IPS-NIHi7 (cell line): ENCODE measurements around the gene MBP.

ENCODE experiments used
- DNase-seq: peaks from one replicate; pipeline ENCODE4 v3.0.0; 2012; ENCODE audit warnings: mixed read lengths; ENCODE audit errors: extremely low spot score

The MBP gene

DNA sequence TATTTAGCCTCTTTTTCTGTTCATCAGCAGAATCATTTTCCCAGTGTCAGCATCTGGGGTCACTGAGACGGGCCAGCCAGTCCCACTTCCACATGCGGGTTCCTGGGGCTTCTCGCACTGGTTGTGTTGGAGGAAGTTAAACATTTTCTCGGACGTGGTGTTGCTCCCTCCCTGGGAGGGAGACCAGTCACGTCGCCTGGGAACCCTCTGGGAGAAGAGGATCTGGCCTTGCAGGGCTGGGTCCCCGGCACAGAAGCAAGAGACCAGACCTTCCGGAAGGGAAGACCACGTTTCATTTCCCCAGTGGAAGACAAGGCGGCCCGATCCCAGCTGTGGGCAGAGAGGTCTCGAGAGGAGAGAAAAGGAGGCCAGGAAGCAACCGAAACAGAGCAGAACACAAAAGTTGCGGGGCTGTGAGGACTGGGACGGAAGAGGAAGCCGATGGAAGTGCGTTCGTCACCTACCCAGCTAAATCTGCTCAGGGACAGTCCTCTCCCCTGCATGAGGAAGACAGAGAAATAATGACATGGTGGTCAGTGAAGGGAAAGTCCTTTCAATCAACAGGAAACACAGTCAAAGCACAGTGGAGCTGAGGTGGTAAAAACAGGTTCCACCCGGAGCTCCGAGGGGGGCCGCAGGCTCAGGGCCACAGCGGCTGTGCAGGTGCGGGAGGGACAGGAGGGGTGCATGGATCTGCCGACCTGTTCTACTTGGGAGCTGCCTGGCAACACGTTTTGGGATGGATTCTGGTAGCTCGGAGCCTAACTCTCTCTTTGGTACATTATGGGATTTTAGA lies 144.4 kb downstream of the MBP start:
- DNase-seq, result no peak

DNA sequence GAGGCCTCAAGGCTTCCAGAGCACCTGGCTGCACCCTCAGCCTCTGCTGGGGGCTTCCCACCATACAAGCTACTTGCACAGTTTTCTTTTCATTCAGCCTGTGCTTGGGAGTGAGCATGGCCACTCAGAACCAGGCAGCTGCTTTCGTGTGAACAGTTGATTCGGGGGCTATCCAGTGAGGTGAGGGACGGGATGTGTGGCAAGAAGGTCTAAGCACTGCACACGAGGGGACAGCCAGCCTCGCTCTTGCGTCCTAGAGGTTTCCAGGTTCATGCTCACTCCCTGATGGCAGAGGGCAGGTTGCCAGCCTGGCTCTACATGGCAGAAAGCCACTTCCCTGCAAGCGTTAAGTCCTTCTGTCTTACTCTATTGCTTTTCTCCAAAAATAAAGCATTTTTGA lies 146.2 kb downstream of the MBP start:
- no peak for DNase-seq

DNA sequence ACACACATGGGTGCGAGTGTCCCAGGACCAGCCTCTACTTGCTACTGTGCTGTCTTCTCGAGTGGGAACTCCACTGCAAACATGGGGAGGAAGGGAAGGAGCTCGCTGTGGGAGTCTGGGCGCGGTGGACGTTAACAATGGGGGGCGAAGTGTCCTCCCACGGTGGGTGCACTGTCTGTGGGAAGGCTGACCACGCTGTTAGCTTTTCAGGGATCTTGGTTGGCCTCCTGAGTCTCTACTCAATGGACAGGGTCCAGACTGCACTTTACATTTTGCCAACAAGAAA lies 146.7 kb downstream of the MBP start:
- DNase-seq, result no peak

DNA sequence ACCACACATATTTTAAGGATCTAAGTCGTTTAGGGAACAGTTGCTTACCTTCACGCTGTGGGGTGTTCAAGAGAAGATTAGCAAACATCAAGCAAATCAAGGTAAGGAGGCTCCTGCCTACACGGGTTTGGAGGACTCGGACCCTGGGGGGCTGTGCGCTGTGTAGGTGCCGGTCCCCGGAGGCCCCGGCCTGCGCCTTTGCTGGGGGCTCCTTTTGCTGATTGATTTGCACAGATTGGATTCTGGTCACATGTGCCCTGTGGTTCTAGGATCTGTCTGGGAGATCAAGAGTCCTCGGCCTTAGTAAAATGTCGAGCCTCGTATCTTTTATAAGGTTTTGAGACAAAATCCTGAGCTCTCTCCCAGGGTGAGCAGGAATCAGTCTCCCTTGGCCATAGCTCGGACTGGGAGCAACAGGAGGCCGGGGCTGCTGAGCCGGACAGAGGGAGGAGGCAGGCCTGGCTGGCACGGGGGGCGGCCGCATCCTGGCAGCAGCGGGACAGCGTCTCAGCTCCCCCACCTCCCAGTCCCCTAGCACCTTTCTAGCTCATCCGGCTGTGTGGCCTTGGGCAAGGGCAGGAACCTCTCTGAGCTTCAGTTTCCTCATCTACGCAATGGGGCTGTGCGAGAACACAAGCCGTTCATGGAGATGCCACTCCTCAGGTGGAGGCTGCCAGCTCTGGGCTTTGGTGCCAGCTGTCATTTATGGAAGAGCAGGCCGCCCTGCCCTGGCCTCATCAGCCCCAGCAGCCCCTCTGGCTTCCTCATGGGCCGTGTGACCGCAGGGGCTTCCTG lies 147.2 kb downstream of the MBP start:
- no peak for DNase-seq

DNA sequence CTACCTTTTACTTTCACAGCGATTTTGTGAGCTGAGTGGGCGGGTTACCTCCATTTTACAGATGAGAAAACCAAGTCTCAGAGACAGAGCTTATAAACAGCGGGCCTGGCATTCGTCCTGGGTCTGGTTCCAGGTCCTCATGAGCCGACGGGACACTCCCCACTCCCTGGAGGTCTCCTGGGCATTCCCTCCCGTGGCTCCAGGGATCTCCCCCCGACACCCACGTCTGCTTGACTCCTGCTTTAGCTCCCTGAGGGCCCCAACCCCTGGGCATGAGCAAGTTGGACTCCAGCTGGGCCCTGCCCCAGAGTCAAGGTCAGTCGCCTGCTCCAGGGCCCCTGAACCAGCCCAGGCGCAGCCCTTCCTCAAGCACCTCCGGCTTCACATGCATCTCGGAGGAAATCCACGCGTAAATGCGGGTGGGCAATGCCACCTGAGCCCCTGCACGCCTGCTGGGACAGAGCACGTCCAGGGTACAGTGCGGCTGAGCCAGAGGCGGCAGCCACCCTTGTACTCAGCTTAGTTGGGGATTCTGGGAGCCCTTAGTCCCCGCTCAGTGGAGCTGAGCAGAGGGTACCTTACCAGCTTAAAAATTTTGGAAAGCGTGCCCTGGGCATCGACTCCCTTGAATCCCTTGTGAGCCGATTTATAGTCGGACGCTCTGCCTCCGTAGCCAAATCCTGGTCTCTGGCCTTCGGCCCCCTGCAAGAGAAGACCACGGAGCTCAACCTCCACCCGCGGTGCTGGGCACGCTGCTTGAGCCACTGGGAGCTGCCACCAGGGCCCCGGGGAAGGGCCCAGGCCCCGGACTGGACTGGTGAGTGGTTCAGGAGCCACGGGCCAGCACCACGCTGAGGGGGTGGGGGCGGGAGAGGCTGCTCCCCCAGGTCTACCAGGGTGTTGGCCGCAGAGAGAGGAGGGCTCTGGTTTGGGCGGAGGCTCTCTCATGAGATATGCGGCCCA lies 148.1 kb downstream of the MBP start:
- no peak for DNase-seq

DNA sequence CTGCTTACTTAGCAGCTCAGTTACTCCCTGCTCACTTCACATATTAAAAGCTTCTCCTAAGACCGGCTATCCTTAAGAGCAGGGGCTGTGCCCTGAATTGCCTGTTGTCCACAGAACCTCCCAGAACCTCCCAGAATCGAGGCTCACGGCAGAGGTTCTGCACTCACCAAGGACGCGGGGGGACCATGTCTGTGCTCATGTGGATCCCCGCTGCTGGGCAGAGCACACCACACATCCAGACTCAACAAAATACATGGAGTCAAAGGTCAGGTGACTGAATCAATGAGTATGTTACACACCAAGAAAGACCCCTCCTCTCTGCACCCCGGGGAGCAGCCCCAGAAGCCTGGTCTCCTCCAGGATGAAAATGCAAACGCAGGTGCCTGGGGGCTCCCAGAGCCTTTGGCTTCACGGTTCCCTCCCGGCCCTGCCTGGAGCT lies 149.0 kb downstream of the MBP start:
- no peak for DNase-seq

DNA sequence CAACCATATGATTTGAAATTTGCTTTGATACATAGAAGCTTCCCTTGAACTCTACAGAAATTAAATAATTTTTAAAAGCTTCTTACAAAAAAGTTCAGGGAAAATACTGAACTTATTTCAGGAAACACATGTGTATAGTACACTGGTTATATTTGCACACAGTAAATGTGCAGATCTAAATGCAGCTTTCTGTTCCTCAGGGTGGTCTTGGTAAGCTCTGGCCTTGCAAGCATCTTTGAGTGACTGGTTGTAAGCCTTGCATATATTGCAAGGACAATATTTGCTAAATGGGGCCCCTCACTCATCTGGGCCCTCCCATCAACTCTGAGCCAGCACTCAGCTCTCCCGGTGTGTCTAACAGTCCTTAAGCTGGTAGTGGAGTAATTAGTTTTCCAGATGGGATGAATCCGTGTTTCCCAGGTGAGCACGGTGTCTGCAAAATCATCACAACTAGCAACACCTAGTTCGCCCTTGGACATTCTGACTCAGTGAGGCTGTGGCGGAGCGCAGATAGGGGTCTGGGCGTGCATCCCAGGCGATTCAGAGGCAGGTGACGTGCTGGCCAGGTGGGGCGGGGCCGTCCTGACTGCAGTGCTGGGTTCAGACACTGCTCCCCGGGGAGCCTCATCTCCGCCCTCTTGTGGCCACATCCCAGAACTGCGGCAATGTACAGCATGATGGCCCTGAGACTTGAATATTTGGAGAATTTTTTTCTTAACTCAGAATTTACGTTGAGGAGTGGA lies 149.6 kb downstream of the MBP start:
- peak; percentile 95 for DNase-seq

DNA sequence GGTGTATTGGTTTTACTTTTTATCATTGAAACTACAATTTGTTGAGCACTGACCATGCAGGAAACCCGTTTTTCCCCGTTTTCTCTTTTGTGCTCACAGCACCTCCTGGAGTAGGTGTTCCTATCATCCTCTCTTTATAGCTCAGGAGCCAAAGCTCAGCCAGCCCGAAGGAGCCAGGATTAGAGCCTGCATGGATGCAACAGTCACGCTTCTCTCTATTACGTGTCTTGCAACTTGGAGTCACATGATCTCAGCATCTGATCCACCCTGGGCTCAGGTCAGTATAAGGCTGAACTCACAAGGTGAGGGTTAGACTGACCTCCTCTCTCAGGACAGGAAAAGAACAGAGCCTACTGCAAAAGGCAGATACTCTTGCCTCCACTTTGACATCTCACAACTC lies 150.5 kb downstream of the MBP start:
- no peak for DNase-seq

DNA sequence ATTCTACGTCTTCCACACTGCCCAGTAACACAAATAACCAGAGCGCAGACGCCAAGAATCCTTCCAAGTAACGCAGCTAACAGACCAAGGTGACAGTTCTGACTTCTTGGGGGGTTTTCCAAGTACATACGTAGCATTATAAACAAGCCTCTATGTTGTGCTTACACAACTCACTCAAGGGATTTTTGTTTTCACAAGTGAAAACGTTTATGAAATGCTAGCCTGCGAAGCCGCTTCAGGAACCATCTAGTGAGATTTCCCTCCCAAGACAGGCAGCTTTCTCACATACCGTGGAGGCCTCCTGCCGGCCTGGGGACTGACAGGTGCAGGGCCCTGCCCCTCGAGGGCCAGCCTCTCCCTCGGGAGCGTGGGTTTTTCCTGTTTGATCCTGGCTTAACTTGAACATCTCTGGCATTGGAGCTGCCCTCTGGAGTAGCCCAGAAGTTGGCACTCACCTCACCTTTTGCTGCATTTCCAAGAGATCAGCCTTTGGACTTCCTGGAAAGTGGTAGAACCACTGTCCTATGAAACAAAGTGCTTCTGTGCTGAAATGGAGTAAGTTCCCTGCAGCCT lies 151.1 kb downstream of the MBP start:
- no peak for DNase-seq

DNA sequence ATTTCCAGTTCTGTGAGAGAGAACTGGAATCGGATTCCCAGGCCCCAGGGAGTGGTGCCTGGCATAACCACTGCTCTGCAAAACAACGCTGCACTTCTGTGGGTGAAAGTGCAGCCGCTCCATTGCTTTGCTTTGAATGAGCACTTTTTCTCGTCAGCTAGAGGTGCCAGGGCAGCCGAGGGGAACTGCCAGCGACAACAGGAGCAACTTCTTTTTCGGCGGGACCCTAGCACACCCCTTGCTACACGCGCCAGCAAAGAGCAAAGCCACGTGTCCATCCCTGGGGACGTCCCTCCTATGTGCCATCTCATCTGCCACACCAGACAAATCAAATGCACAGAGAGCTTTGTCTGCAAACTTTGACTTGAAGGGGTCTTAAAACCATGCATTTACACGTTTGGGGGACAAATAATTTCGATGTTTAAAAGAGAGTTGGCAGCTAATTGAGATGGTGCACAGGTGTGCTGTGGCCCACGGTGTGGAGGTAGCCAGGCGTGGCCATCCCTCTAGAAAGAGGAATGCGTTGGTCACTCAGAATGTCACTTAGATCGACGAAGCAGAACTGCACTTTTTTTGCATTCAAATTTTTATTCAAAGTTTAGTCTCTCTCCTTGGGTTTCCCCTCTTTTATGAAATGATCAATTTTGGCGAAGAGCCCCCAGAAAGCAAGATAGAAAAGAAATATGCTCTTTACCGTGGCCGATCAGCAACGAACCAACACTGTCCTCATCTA lies 151.8 kb downstream of the MBP start:
- DNase-seq, result no peak

DNA sequence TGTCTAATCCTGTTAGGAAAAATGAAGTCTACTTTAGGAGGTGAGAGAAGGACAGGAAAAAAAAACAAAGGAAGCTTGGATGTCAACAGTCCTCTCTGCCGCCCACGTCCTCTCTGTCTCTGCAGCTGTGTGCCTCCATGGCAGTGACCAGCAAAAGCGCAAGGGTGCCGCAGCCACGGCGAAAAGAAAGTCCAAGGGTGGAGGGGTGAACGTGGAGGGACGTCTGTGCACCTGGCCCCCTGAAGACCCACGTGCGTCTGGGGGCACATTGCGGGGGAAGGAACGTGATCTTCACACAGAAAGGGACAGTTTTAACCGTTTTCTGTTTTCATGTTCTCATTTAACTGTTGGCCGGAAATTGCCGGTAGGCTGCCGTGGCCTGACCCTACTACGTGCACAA lies 152.7 kb downstream of the MBP start:
- DNase-seq, result no peak

DNA sequence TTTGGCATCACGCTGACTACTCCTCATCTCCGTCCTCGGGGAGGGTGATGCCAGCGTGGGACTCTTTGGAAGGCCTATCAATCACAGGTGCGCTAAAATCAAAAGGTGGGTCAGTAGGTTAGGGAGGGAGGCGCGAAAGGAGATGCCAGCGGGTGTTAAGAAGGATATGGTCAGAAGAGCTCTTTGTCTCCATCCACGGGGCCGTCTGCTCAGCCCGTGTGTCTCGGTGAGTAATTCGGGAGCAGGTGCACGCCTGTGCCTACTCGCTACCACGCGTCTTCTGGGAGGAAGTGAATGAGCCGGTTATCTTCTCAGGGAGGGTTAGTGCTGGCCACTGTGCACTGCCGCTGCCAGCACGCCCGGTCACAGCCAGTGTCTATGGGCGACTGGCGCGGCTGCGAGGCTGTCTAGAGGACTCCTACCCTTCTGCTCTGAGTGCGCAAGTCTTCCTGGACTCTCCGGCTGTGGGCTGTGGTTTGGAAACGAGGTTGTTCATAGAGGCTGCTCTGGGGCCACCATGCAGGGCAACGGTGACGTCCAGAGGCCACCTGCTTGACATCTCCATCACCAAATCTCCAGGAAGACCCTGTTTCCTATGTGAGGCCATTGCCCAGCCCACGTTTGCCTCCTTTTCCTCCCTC lies 153.4 kb downstream of the MBP start:
- DNase-seq, result no peak

DNA sequence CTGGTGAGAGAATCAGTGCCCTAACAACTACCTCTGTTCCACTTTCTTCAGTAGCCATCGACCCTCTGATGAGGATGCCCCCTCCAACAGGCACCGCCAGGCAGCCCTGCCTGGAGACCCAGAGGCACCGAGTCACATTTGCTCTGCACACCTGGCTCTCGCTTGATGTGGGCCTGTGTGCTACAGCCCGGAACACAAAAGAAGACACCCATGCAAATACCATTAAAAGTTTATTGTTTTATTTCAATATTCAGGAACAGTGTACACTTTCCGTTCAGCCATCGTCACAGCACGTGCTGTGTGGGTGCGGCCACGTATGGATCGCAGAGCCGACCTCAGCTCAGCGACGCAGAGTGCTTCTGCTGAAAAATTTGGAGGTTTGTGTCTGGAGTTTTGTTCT lies 154.0 kb downstream of the MBP start:
- no peak for DNase-seq

DNA sequence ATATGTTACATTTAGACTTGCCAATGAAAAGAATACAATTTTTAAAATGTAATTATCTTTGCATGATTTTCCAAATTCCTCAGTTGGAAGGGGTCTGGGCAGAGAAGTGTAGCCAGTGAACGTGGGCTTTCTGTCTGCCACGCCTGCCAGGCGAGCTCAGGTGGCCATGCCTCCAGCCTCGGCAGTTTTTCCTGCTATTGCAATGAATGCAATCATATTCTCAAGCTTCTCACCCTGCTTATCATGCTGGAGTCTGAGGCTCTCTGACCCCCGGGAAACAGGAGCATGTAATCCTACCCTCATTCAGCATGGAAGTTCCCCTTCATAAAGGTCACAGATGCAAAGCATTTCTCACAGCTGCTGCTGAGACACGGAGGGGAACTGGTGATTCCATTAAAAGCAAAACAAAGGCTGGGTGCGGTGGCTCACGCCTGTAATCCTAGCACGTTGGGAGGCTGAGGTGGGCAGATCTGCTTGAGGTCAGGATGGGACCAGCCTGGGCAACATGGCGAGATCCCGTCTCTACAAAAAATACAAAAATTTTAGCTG lies 154.8 kb downstream of the MBP start:
- no peak for DNase-seq

DNA sequence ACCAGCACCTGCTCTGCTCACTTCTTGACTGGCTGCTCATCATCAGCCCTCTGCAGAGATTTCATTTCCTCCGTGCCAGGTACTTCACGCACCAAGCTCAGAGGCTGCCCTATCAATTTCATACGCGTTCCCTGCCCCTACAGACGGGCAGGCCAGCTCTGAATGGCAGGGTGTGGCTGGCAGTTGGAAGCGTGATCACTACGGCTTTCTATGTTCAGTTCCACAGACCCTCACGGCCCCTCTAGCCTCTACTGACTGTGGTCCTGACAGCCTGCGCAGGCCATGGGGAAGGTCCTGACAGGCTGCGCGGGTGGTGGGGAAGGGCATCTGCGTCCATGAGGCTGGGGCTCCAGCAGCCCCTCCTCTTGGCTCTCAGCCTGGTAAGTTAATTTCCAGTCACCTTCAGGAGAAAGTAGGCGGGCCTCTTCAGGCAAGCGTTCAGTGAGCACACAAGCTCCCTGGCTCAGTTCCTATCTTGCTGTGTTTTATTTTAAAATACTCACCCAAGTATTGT lies 155.4 kb downstream of the MBP start:
- DNase-seq, result no peak

DNA sequence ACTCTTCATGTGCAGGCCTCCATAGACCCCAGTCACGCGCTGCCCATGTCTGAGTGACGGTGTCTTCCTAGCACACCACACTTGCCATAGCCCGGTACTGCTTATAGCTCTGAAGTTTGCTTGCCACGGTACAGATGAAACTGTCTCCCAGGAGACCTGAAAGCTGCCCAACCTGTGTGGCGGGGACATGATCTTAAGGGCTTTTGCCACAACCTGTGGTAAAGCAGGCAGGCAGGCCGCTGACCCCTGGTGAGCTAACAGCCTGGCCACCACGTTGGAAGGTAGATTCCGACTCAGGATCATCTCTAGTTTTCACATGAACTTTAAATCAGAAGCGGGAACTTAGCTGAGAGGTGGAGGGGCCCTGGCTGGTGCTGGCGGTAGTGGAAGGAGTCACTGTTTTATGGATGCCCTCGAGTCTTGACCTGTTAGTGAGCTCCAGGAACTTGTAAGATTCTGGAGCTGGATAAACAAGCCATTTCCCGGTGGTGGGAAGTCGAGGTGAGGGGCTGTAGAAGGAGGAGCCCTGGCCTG lies 156.9 kb downstream of the MBP start:
- DNase-seq, result no peak

DNA sequence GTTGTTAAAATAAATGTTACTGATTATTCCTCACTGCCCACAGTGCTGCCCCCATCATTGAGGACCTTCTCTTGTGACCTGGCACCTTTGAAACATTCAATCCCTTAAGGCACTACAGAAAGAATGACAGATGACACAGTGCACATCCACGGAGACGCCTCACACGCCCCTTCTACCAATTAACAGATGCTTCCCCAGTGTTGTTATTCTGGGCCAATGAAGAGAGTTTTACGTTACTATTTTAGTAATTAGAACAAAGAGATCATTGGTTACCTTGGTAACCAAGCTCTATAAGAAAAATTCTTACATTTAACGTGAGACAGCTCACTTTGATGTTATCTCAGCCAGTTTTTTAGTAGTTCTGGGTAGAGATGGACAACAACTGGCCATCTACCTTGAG lies 158.2 kb downstream of the MBP start:
- DNase-seq, result no peak

DNA sequence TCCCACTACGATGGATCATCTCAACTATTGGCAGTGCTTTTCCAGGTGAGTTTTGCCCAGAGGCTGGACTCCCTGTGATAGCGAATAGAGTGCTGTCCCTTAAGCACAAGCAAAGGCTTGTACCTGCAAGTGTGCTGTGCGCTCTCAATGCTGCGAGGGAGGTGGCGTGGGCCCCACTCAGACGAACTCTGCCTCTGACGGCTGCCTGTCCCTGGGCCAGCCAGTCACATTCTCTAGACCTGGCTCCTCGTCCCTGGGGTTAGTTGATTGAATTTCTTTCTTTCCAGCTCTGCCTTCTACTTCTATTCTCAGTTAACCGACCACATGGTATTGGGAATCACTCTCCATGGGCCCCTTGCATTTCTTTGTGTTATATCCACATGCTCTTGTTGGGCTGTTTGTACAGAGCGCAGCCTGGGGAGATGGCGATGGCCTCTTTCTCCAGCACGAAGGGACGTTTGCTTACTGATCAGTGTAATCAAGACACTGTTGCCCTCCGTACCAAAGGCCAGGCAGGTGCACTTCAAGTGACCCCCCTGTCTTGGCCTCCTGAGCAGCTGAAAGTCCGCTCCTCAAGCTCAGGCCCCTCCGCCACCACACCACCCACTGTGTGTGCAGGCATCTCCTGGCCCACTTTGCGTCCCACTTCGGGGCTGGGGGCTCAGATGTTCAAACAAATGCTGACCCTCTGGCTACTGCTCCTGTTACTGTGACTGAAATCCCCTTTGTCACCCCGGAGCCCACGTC lies 158.9 kb downstream of the MBP start:
- DNase-seq, result no peak
